ENCODE data around the gene CD80. TPM values are rescaled to one million over a fixed set of nuclear protein-coding genes. Genes with fewer than 3 reads are reported as not detected.
"Not testable (repeated sequence)": the region's sequence is repeated elsewhere in the genome, so short reads cannot be mapped to it uniquely, and the experiment has no call there.

Gene CD80
- total RNA-seq, 1 donor from 2014 or later, result 6.8 TPM

GRCh38 chr3:119553823-119554415, 5.5 kb downstream of the CD80 start:
- H3K9me3 Mint-ChIP-seq, result no peaks in the 10 kb centered on the region
- H3K27me3 Mint-ChIP-seq (ENCODE audit: low read depth), result no peaks in the 10 kb centered on the region
- peaks cover 24% of the 10 kb centered on the region for H3K4me1 Mint-ChIP-seq (ENCODE audit: low read depth)
- intact Hi-C loops (cut with micrococcal nuclease), result loop anchor here (10.0 kb wide), 1 partner anchor 259 kb away; the partner anchor contains the start of gene ARHGAP31
- H3K27ac Mint-ChIP-seq, result peak overlapping the region; percentile 21
- no peak overlapping the region for H3K4me3 Mint-ChIP-seq (ENCODE audit: low read depth)
- H3K36me3 Mint-ChIP-seq (ENCODE audit: low read depth), result peaks cover 14% of the 10 kb centered on the region
- DNase-seq (ENCODE audit: low spot score), result no peak

GRCh38 chr3:119552928-119553327, 6.5 kb downstream of the CD80 start:
- H3K36me3 Mint-ChIP-seq (ENCODE audit: low read depth), result peaks cover 11% of the 10 kb centered on the region

GRCh38 chr3:119551598-119551997, 7.8 kb downstream of the CD80 start:
- H3K4me3 Mint-ChIP-seq (ENCODE audit: low read depth), result no peak overlapping the region
- intact Hi-C loops (cut with micrococcal nuclease), result loop anchor here (10.0 kb wide), 1 partner anchor 257 kb away; the partner anchor contains the start of gene ARHGAP31
- no peak overlapping the region for H3K27ac Mint-ChIP-seq
- H3K9me3 Mint-ChIP-seq, result no peaks in the 10 kb centered on the region
- peaks cover 8% of the 10 kb centered on the region for H3K4me1 Mint-ChIP-seq (ENCODE audit: low read depth)
- DNase-seq (ENCODE audit: low spot score), result no peak
- H3K36me3 Mint-ChIP-seq (ENCODE audit: low read depth), result peaks cover 4% of the 10 kb centered on the region
- no peaks in the 10 kb centered on the region for H3K27me3 Mint-ChIP-seq (ENCODE audit: low read depth)

More at GRCh38 chr3:119552928-119553327, 6.5 kb downstream of the CD80 start:
- H3K9me3 Mint-ChIP-seq; H3K4me3 Mint-ChIP-seq (ENCODE audit: low read depth); H3K27me3 Mint-ChIP-seq (ENCODE audit: low read depth); H3K27ac Mint-ChIP-seq; DNase-seq (ENCODE audit: low spot score): not testable (repeated sequence)
- H3K4me1 Mint-ChIP-seq (ENCODE audit: low read depth), result peaks cover 21% of the 10 kb centered on the region
- intact Hi-C loops (cut with micrococcal nuclease), result loop anchor here (10.0 kb wide), 1 partner anchor 258 kb away; the partner anchor contains the start of gene ARHGAP31

DNA sequence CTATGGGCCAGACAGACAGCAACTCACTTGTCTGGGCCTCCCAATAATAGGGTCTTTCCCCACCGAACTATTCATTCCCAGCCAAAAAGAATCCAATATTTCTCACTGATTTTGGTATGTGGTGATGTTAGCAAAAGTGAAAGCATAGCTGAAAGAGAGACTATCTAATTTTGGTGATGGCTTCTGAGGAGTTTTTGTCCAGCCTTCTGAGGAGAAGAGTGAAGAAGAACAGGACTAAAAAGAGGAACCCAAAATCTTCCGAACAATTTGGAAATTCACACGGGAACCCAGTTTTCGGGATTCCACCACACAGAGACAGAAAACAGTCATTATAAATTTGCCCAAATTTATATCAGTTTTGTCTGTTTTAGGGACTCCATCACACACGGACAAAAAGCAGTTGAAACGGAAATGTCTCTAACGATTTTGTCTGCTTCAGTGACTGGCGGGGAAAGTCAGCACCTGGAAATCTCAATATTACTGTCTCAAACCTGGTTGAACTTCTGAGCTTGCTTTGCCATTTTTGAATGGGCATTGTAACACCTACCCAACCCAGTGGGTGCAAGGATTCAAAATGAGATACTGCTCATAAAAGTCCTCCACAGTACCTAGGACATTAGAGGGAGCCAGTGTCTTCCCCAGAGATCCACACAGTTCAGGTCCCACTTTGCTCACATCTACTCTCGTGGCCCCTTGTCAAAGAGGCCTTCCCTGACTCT, 9.1 kb downstream of the CD80 start:
- no peak for DNase-seq (ENCODE audit: low spot score)
- H3K27me3 Mint-ChIP-seq (ENCODE audit: low read depth), result no peaks in the 10 kb centered on the region
- no peaks in the 10 kb centered on the region for H3K9me3 Mint-ChIP-seq
- H3K36me3 Mint-ChIP-seq (ENCODE audit: low read depth), result no peaks in the 10 kb centered on the region
- no peak overlapping the region for H3K4me3 Mint-ChIP-seq (ENCODE audit: low read depth)
- intact Hi-C loops (cut with micrococcal nuclease), result loop anchor here (10.0 kb wide), 1 partner anchor 256 kb away; the partner anchor contains the start of gene ARHGAP31
- no peak overlapping the region for H3K27ac Mint-ChIP-seq
- peaks cover 1% of the 10 kb centered on the region for H3K4me1 Mint-ChIP-seq (ENCODE audit: low read depth)

- Mint-ChIP-seq H3K36me3 (ENCODE audit: low read depth) (no peaks in the 10 kb centered on the region), H3K27ac (no peak overlapping the region)
These were observed 11.1 kb downstream of the CD80 start for GRCh38 chr3:119548341-119548740.

GRCh38 chr3:119547227-119547626, 12.2 kb downstream of the CD80 start:
- Mint-ChIP-seq H3K4me3 (ENCODE audit: low read depth) (no peak overlapping the region), H3K36me3 (ENCODE audit: low read depth) (no peaks in the 10 kb centered on the region), H3K9me3 (no peaks in the 10 kb centered on the region), H3K27ac (no peak overlapping the region), H3K27me3 (ENCODE audit: low read depth) (no peaks in the 10 kb centered on the region), H3K4me1 (ENCODE audit: low read depth) (no peaks in the 10 kb centered on the region)
- intact Hi-C loops (cut with micrococcal nuclease), result no loop called here
- DNase-seq (ENCODE audit: low spot score), result no peak

More at GRCh38 chr3:119548341-119548740, 11.1 kb downstream of the CD80 start:
- Mint-ChIP-seq H3K4me3 (ENCODE audit: low read depth) (no peak overlapping the region), H3K27me3 (ENCODE audit: low read depth) (no peaks in the 10 kb centered on the region), H3K4me1 (ENCODE audit: low read depth) (no peaks in the 10 kb centered on the region), H3K9me3 (no peaks in the 10 kb centered on the region)
- intact Hi-C loops (cut with micrococcal nuclease), result no loop called here
- DNase-seq (ENCODE audit: low spot score), result no peak

- H3K27me3 Mint-ChIP-seq (ENCODE audit: low read depth), result peaks cover 5% of the 10 kb centered on the region
- H3K4me3 Mint-ChIP-seq (ENCODE audit: low read depth), result no peak overlapping the region
- H3K36me3 Mint-ChIP-seq (ENCODE audit: low read depth), result no peaks in the 10 kb centered on the region
- peaks cover 3% of the 10 kb centered on the region for H3K4me1 Mint-ChIP-seq (ENCODE audit: low read depth)
- no peak for DNase-seq (ENCODE audit: low spot score)
- H3K27ac Mint-ChIP-seq, result no peak overlapping the region
- no peaks in the 10 kb centered on the region for H3K9me3 Mint-ChIP-seq
- intact Hi-C loops (cut with micrococcal nuclease), result no loop called here
These were observed 16.3 kb downstream of the CD80 start for GRCh38 chr3:119543147-119543546.

GRCh38 chr3:119542168-119542767, 17.1 kb downstream of the CD80 start:
- H3K4me3 Mint-ChIP-seq (ENCODE audit: low read depth), result no peak overlapping the region
- H3K9me3 Mint-ChIP-seq, result no peaks in the 10 kb centered on the region
- peaks cover 5% of the 10 kb centered on the region for H3K27me3 Mint-ChIP-seq (ENCODE audit: low read depth)
- no peak for DNase-seq (ENCODE audit: low spot score)
- H3K36me3 Mint-ChIP-seq (ENCODE audit: low read depth), result no peaks in the 10 kb centered on the region
- H3K27ac Mint-ChIP-seq, result no peak overlapping the region
- peaks cover 3% of the 10 kb centered on the region for H3K4me1 Mint-ChIP-seq (ENCODE audit: low read depth)
- intact Hi-C loops (cut with micrococcal nuclease), result no loop called here

DNA sequence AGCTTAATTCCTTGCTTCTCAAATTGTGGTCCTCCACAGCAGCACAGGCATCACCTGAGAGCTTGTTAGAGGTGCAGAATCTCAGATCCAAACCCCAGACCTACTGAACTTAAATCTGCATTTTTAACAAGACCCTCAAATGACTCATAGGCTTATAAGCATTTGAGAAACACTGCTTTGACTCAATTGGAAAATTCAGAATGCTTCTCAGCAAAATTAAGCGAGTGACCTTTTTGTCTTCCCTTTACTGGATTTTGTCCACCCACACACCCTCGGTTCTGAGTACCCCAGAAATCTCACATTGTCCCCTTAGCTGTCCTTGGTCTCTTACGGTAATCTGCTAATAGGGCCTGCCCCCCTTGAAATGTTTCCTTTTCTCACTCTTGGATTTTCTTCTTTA, 17.9 kb downstream of the CD80 start:
- intact Hi-C loops (cut with micrococcal nuclease), result no loop called here
- H3K4me1 Mint-ChIP-seq (ENCODE audit: low read depth), result peaks cover 3% of the 10 kb centered on the region
- H3K36me3 Mint-ChIP-seq (ENCODE audit: low read depth), result no peaks in the 10 kb centered on the region
- peaks cover 5% of the 10 kb centered on the region for H3K27me3 Mint-ChIP-seq (ENCODE audit: low read depth)
- DNase-seq (ENCODE audit: low spot score), result no peak
- H3K4me3 Mint-ChIP-seq (ENCODE audit: low read depth), result no peak overlapping the region
- H3K27ac Mint-ChIP-seq, result no peak overlapping the region
- no peaks in the 10 kb centered on the region for H3K9me3 Mint-ChIP-seq

DNA sequence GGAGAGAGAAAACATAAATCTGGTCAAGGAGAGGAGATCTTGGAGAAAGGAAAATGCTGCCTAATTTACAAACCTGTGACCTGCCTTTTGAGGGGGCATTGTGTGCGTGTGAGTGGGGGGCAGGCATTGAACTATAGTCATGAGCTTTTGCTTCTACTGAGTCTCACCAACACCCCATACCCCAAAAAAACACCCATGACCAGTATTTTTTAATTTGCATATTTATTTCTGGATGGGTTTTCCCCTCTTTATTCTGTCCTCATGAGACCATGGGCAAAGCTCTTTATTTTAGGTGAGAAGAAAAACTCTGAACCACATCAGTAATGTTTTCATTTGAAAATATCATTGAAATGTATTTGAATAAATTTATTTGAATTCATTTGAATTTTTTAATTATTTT, 20.6 kb downstream of the CD80 start:
- peaks cover 3% of the 10 kb centered on the region for H3K4me1 Mint-ChIP-seq (ENCODE audit: low read depth)
- intact Hi-C loops (cut with micrococcal nuclease), result no loop called here

GRCh38 chr3:119536757-119537156, 22.7 kb downstream of the CD80 start:
- Mint-ChIP-seq H3K4me3 (ENCODE audit: low read depth) (no peak overlapping the region), H3K4me1 (ENCODE audit: low read depth) (peaks cover 5% of the 10 kb centered on the region), H3K27ac (no peak overlapping the region), H3K9me3 (no peaks in the 10 kb centered on the region), H3K27me3 (ENCODE audit: low read depth) (peaks cover 5% of the 10 kb centered on the region), H3K36me3 (ENCODE audit: low read depth) (no peaks in the 10 kb centered on the region)
- DNase-seq (ENCODE audit: low spot score), result no peak
- intact Hi-C loops (cut with micrococcal nuclease), result no loop called here

More for the DNA sequence above, 20.6 kb downstream of the CD80 start:
- Mint-ChIP-seq H3K27ac (no peak overlapping the region), H3K36me3 (ENCODE audit: low read depth) (no peaks in the 10 kb centered on the region), H3K27me3 (ENCODE audit: low read depth) (peaks cover 5% of the 10 kb centered on the region), H3K9me3 (no peaks in the 10 kb centered on the region), H3K4me3 (ENCODE audit: low read depth) (no peak overlapping the region)
- no peak for DNase-seq (ENCODE audit: low spot score)

DNA sequence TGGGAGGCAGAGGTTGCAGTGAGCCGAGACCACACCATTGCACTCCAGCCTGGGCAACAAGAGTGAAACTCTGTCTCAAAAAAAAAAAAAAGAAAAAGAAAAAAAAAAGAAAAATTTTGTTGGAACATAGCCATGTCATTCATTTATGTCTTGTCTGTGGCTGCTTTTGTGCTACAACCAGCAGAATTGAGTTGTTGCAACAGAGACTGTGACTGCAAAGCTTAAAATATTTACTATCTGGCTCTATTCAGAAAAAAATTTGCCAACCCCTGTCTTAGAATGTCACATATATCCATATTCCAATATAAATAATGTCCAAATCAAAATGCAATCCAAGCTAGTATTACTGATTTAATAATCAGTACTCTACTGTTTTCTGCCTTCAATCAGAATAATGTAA, 25.1 kb downstream of the CD80 start:
- Mint-ChIP-seq H3K9me3 (no peaks in the 10 kb centered on the region), H3K4me3 (ENCODE audit: low read depth) (no peak overlapping the region), H3K36me3 (ENCODE audit: low read depth) (no peaks in the 10 kb centered on the region), H3K27me3 (ENCODE audit: low read depth) (peaks cover 5% of the 10 kb centered on the region), H3K4me1 (ENCODE audit: low read depth) (peaks cover 4% of the 10 kb centered on the region), H3K27ac (no peak overlapping the region)
- DNase-seq (ENCODE audit: low spot score), result no peak
- intact Hi-C loops (cut with micrococcal nuclease), result no loop called here

DNA sequence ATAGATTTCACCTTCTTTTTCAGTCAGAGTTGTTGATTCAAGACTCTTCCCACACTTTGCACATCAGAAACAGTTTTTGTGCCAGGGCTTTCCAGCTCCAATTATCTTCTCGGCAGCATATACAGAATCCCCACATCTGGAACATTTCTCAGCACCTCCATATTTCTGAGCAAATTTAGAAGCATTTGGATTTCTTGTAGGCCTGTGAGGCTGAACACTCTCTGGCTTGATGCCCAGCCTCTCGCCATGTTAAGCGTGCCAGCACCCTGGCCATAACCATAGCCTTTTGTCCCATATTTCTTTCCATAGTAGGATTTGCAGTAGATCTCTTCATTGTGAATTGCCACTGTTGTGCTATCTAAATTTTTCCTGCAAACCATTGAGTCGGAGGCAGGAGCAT, 28.3 kb downstream of the CD80 start:
- no peaks in the 10 kb centered on the region for H3K27me3 Mint-ChIP-seq (ENCODE audit: low read depth)
- intact Hi-C loops (cut with micrococcal nuclease), result no loop called here
- H3K27ac Mint-ChIP-seq, result no peak overlapping the region
- H3K36me3 Mint-ChIP-seq (ENCODE audit: low read depth), result peaks cover 7% of the 10 kb centered on the region
- no peak for DNase-seq (ENCODE audit: low spot score)
- no peaks in the 10 kb centered on the region for H3K9me3 Mint-ChIP-seq
- H3K4me3 Mint-ChIP-seq (ENCODE audit: low read depth), result no peak overlapping the region
- H3K4me1 Mint-ChIP-seq (ENCODE audit: low read depth), result peaks cover 4% of the 10 kb centered on the region
